NK-92 treated with Interleukin-12 subunit alpha and Interleukin-12 subunit beta, amount 100 ng/mL, for 24 hours (cell line): Measurements from ENCODE around the gene SLC7A7.
"Not testable (repeated sequence)": the region's sequence is repeated elsewhere in the genome, so short reads cannot be mapped to it uniquely, and the experiment has no call there.

ENCODE experiments used
- DNase-seq: peaks from one replicate; lab custom pipeline; 2025; lab: John Stamatoyannopoulos, UW

SLC7A7 gene

DNA sequence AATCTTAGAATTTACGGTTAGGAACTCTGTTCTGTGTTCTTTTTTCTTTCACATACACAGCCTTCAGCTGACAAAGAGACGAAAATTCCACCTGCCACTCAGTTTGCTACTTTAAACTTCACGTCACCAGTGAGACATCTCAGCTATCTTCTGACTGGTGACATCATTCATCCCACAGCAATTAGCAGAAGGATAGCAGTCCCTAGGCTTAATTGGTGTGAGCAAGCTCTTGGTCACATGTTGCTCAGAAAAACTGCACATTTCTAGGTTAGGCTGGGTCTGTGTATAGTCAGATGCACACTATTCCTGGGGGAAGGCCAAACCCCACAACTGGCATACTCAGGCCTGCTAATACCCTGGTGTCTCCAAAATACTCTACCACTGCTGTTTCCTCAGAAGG lies 23.9 kb downstream of the SLC7A7 start:
- DNase-seq, result no peak

DNA sequence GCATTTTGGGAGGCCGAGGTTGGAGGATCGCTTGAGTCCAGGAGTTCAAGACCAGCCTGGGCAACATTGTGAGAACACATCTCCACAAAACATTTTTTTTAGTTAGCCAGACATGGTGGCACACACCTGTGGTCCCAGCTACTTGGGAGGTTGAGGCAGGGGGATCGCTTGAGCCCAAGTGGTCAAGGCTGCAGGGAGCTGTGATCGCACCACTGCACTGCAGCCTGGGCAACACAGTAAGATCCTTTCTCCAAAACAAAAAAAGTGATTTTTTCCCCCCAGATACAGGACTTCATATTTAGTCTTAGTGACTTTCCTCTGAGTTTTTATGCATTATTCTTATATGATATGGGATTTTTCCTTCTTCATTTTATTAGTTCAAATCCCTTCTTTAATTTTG lies 28.6 kb downstream of the SLC7A7 start:
- no peak for DNase-seq

DNA sequence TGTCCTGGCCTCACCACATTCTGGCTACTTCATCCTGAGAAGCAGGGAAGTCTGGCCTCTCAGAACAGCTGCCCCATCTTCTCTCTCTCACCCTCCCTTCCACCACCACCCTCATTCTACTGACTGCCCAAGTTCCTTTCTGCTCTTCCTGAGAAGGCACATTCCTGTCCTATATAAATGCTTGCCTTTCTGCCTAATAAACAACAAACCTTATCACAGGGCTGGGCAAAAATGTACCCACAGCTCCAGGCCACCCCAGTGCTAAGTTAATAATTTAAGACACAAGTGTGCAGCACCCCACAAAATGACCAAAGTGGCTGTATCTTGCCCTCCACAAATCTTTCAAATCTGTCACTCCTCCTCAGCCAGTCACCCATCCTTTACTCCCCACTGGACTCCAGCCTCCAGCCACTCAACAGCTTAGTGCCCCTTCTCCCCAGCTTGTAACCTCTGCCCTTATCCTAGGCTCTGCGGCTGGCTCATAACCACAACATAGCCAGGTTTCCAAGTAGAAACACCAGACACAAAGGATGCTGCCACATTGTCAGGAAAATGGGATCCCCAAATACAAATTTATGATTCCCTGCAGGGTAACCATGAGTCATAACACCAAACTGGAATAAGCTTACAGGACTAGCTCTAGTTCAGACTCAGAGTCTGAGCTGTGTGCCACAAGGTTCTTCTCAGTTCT lies 33.8 kb downstream of the SLC7A7 start:
- DNase-seq, result no peak

DNA sequence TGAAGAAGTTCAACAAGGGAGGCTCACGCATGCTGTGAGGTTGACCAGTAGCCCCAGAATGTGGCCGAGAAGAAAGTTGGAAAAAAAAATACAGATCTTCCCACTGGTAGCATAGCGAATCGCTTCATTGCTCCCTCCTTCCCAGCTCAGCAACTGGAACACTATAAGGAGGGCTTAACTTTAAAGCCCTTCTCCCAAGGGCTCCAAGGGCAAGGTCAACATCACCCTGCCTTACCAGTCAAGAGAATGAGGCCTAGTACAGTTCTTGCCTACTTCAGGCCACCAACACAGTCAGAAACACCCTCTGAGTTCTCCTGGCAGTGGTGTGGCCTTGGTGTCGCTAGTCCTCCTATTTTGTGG lies 34.3 kb downstream of the SLC7A7 start:
- DNase-seq, result no peak

DNA sequence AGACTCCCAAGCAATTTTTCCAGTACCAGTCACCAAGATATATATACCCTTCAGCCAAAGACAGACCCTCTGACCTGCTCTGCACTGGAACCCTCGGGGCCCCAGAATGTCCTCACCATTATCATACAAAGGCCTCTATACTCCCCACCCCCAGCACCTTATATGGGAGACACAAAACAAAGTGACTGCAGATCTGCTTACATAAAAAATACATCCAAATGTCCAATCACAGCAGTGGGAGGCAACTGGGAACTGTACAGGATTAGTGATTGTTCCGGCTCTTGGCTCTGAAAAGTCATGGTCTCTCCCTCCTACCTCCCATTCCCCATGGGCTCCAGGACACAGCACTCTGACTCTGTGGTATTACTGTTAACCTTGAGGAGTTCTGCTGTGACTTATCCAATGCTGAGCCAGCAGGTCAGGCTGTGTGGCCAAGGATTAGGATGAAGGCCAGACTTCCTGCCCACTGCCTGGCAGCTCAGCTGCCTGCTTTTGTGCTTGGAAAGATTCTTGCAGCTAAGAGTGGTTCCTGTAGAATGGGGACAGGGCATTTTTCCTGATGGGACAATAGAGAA lies 35.0 kb downstream of the SLC7A7 start:
- DNase-seq, result no peak

DNA sequence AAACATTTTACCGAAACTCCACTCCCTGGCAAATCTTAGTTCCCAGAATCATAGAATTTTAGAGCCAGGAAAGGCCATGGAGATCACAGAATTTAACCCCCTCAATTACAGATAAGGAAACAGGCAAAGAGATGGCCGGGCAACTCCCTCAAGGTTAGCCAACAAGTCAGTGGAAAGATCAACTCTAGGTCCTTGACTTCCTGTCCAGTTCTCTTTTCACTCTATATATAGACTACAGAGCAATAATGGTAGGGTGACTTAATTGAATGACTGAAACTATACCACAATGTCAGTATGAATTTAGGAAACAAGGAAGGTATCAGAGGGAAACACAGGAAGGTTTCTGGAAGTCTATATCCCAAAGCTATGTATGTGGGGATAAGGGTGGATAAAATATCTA lies 37.2 kb downstream of the SLC7A7 start:
- no peak for DNase-seq

DNA sequence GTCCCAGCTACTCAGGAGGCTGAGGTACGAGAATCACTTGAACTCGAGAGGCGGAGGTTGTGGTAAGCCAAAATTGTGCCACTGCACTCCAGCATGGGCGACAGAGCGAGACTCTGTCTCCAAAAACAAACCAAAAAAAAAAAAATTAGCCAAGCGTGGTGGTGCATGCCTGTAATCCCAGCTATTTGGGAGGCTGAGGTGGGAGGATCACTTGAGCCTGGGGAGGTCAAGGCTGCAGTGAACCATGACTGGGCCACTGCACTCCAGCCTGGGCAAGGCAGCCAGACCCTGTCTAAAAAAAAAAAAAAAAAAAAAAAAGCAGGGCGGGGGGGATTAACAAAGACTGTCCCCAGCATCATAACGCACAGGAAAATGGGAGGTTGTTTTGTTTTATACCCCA lies 38.4 kb downstream of the SLC7A7 start:
- not testable (repeated sequence) for DNase-seq

DNA sequence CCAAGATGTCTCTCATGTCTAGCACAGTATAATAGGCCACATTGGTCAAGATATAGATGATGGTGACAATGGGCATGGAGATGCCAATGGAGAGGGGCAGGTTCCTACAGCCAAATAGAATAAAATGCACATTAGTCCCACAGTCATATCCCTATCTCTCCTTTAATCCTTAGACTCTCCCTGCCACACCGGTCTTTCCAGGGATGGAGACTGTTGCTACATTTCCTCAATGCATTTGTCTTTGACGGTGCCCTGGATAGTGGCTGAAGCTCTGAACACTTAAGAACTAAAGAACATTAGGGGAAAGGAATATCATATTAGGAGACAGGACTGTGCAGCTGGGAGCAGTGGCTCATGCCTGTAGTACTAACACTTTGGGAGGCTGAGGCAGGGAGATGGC lies 39.0 kb downstream of the SLC7A7 start:
- DNase-seq, result no peak

DNA sequence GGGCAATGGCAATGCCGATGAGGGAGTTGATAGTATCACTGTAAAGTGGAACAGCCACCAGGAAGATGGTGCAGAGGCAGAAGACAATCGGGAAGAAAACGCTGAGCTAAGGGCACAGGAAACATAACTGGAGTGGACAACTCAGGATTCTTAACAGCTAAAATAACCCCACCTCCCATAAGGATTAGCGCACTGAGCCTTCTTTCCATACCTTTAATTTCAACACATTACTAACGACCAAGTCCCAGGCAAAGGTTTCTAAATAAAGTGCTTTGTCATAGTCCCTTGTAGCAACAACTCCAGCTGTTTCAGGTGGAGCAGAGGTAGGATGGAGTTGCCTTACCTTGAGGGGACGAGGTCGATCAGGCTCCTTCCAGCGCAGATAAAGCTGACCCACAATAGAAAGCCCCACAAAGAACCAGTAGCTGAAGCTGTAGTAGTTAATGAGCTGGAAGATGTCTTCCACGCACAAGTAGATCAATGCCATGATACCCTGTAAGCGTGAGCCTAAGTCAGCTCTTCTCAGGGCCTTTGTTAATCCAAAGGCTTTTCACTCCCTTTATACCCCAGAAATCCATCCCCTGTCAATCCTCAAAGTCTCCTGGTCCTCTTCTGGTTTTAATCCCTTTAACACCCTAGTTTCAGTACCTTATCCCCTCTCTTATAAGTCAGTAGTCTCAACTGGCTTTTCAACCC lies 41.1 kb downstream of the SLC7A7 start:
- DNase-seq, result no peak

DNA sequence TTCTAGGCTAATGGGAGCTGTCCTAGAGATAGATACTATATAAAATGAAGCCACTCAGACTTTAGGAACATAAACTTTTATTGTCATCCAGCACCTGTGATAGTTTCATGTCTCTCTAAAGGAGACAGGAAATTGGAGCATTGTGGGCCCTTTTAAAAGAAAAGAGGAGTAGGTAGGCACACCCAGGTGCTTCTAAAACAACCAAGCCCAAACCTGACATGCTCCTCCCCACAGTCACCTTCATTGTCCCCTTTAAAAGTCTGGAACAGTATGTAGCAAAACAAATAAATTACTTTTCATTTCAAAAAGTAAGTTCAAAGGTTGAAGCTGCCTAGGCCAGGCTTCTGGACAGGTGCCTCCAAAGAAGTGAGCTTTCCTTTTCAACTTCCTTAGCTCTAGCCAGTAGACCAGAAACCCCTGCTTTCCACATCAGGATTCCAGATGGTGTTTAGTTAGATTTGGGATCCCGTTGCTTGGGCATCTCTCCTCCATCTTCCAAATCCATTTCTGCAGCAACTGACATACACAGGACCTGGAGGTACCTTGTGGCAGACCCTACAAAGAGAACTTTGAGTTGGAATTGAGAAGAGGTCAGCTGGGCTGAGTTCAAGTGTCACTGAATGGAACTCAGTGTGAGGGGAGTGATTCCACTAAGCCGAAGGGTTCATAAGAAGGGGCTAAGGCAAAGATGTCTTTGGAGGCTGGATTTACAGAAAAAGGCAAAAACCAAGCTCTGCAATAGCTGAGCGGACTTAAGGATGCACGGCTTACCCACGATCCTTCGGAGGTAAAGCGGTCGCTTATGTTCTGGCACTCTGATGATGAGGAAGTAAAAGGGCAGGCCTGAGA lies 41.8 kb downstream of the SLC7A7 start:
- no peak for DNase-seq

DNA sequence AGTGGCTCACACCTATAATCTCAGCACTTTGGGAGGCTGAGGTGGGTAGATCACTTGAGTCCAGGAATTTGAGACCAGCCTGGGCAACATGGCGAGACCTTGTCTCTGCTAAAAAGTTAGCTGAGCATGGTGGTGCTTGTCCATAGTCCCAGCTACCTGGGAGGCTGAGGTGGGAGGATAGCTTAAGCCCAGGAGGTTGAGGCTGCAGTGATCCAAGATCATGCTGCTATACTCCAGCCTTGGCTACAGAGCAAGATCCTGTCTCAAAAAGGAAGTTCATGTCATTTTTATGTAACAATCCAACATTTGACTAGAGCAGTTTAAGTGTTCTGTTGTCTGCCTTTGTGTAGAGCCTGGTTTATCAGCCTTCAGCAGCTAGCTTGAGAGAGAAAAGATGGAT lies 42.5 kb downstream of the SLC7A7 start:
- DNase-seq, result no peak

DNA sequence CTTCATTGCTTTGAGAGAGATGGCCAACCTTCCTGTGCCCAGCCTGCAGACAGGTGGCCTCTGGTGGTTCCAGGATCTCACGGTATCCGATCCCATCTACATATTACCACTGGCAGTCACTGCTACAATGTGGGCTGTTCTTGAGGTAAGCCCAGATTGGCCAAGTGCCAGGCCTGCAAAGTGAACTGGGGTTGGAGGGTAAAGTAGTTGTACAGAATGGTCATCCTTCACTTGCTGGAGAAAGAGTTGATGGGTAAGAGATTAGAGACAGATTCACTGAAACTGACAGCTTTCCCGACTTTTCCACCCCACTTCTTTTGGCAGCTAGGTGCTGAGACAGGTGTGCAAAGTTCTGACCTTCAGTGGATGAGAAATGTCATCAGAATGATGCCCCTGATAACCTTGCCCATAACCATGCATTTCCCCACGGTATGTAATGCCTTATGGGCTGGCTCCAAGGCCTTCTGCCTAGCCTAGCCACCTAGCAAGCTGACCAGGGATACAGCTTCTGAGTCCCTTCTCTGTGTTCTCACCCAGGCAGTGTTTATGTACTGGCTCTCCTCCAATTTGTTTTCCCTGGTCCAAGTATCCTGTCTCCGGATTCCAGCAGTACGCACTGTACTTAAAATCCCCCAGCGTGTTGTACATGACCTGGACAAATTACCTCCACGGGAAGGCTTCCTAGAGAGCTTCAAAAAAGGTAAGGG lies 44.6 kb downstream of the SLC7A7 start:
- no peak for DNase-seq

DNA sequence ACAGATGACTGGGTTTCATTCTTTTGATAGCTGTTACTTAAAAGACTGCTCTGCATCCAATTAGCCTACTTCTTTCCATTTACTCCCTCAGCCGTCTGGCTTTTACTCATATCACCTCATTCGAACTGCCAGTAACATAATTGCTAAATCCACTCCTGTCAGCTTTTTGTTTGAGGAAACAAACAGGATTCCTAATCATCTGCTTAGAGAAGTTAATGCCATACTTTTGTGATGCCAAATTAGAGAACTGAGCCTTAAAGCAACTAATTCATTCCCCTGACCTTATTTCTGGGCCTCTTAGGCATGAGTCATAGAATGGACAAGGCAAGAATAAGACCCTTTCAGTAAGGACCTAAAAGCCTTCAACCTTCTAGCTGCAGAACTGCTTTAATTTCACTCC lies 45.9 kb downstream of the SLC7A7 start:
- DNase-seq, result no peak

DNA sequence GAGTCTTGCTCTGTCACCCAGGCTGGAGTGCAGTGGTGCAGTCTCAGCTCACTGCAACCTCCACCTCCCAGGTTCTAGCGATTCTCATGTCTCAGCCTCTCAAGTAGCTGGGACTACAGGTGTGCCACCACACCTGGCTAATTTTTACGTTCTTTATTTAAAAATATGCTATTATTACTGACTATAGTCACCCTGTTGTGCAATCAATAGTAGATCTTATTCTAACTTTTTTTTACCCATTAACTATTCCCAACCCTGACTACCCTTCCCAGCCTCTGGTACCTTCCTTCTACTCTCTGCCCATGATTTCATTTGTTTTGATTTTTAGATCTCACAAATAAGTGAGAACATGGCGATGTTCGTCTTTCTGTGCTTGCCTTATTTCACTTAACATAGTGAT lies 46.3 kb downstream of the SLC7A7 start:
- no peak for DNase-seq

DNA sequence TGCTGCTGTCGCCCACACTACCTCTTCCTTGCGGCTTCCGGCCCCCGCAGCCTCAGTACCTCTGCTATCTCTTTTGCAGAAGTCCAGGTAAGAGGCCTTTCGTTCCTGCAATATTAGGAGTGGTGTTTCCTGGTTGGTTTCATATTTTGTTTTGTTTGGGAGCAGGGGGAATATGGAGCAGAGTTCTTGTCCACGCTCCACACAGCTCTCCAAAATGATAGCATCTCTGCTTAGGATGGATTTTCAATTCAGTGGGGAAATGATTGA lies 48.0 kb downstream of the SLC7A7 start:
- no peak for DNase-seq

DNA sequence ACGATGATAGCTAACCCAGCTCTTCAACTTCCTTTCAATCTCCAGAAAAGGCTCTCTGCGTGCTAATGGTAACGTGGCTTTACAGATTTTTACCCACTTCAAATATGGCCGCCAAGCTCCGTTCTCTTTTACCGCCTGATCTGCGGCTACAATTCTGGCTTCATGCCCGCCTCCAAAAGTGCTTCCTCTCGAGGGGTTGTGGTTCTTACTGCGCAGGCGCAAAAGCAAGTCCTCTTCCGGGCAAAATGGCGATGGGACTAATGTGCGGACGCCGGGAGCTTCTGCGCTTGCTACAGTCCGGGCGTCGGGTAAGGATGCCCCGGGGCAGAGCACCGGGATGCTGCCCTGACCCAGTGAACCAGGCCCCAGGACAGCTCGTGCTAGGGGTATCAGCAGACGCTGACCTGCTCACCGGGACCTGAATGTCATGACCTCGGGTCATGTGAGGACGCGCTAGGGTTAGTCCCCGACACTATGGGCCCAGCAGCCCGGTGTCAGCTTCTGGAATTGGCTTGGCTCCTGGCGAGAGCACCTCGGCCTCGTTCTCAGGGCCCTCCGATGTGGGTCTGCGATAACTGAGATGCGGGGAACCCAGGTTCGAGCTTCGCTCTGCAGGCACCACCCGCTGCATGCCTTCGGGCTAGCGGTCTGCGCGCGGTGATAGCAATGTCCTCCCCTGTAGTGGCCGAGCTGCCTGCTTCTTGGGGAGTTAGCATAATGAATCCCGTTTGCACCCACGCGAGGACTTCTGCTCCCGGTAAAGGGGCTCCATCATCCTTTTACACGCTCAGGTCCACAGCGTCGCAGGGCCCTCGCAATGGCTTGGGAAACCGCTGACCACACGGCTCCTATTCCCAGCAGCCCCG lies 48.5 kb downstream of the SLC7A7 start, which contains the start of gene OXA1L:
Gene OXA1L, plus strand, starts transcription at position 232 of the 866 bp plus-strand sequence. Its CDS starts 14 bp downstream, at position 246.
- peak; percentile 91 for DNase-seq

DNA sequence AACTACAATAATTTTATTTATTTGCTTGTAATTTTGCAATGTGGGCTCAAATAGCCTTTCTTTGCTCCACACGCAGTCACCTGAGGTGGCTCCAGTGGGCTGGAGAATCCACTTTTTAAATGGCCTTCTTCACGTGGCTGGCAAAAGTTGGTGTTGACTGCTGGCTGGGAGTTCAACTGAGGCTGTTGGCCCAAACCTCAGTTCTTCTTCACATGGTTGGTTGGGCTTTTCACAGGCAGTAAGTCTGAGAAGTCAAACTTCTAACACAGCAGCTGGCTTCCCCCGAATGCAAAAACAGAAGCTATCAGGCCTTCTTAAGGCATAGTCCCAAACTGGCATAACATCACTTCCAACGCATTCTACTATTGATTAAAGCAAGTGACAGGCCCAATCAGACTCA lies 50.9 kb downstream of the SLC7A7 start:
- DNase-seq, result no peak

DNA sequence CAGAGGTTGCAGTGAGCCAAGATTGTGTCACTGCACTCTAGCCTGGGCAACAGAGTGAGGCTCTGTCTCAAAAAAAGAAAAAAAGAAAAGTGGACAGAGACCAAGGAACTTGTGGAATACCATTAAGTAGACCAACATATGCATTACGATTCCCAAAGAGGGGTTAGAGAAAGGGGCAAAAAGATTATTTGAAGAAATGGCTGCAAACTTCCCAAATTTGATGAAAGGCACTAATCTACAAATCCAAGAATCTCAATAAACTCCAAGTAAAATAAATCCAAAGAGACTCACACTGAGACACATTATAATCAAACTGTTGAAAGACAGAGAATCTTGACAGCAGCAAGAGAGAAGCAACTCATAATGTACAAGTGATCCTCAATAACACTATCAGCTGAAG lies 53.5 kb downstream of the SLC7A7 start:
- no peak for DNase-seq

DNA sequence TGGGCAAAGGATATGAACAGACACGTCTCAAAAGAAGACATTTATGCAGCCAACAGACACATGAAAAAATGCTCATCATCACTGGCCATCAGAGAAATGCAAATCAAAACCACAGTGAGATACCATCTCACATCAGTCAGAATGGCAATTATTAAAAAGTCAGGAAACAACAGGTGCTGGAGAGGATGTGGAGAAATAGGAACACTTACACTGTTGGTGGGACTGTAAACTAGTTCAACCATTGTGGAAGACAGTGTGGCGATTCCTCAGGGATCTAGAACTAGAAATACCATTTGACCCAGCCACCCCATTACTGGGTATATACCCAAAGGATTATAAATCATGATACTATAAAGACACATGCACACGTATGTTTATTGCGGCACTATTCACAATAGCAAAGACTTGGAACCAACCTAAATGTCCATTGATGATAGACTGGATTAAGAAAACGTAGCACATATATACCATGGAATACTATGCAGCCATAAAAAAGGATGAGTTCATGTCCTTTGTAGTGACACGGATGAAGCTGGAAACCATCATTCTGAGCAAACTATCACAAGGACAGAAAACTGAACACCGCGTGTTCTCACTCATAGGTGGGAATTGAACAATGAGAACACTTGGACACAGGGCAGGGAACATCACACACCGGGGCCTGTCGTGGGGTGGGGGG lies 57.1 kb downstream of the SLC7A7 start:
- not testable (repeated sequence) for DNase-seq

DNA sequence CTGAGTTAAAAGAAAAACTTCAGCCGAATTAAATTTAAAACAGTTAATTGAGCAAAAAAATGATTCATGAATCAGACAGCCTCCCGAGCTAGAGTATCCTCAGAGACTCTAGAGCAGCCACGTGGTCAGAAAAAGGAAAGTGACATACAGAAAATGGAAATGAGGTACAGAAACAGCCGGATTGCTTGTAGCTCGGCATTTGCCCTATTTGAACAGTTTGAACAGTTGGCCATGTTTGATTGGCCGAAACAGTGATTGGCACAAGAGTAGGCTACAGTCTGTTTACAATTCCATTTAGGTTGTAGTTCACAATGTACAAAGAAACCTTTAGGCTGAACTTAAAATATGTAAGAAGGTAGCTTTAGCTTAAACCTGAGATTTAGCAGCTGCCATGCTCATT lies 61.6 kb downstream of the SLC7A7 start:
- no peak for DNase-seq

DNA sequence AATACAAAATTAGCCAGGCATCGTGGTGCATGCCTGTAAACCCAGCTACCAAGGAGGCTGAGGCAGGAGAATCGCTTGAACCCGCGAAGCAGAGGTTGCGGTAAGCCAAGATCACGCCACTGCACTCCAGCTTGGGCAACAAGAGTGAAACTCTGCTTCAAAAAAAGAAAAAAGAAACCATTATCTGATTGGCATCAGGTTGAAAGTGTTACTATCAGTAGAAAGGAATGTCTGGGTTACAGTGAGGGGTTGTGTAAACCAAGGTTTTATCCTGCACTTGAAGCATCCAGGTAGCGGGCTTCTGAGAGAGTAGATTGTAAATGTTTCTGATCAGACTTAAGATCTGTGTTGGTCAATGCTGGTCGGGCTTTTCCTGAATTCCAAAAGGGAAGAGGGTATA lies 62.8 kb downstream of the SLC7A7 start:
- no peak for DNase-seq
